Astrocyte of the hippocampus (primary cell): ENCODE results near the gene MPIG6B.
A peak's percentile ranks its signal among the peaks of the same experiment; 100 is the strongest.

Experiments used
- DNase-seq: peaks from one replicate; pipeline ENCODE4 v3.0.0; 2011; ENCODE audit warnings: low read depth, low spot score

The MPIG6B gene

DNA sequence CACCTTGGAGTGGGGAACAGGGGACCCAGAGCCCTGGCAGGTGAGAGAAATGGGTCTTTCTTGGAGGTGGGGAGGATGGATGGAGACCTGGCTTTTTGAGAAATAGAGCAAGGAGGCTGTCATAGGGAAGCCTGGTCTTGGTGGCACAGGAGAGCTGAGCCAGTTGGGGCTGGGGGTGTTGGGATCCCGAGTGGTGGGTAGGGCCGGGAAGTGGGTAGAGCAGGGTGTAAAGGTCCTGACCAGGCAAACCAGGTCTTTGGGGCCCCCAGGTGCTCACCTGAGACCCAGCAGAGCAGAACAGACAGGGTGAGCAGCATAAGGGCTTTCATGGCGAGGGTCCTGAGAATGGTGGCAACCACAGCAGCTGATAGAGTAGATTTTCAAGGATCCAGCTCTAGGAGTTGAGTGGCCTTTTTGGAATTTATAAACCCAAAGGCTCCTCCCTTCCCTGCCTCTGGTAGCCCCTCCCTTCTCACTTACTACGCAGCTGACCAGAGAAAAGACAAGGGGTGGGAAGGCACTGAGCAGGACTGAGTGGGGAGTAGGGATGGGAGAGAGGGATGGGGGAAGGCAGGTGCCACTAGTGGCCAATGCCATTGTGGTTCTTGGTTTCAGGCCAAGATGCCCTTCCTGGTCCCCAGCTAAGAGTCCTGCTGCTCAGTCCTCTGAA, 1.7 kb upstream of the MPIG6B start, which contains the start of gene LY6G6C:
Gene LY6G6C, minus strand, starts transcription at position 396 of the 670 bp plus-strand sequence. Its CDS starts 67 bp downstream, at position 329.
- DNase-seq: no peak

DNA sequence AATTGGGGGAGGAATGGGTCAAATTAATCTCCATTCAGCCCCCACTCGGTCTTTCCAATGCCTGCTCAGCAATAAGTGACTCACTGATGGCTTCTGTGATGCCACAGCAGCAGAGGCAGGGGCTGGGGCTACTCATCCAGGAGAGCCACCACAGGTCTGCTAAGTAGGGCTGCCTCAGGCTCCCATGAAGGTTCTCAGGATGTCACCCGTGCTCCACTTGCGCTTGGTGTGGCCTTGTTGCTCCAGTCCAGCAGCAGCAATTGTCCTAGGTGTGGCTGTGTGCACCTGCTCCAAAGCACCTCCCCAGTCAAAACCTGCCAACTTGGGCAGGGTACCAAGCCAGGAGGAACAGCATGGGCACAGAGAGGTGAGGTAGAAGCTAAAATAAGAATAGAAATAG, 1.0 kb upstream of the MPIG6B start:
- DNase-seq: no peak

DNA sequence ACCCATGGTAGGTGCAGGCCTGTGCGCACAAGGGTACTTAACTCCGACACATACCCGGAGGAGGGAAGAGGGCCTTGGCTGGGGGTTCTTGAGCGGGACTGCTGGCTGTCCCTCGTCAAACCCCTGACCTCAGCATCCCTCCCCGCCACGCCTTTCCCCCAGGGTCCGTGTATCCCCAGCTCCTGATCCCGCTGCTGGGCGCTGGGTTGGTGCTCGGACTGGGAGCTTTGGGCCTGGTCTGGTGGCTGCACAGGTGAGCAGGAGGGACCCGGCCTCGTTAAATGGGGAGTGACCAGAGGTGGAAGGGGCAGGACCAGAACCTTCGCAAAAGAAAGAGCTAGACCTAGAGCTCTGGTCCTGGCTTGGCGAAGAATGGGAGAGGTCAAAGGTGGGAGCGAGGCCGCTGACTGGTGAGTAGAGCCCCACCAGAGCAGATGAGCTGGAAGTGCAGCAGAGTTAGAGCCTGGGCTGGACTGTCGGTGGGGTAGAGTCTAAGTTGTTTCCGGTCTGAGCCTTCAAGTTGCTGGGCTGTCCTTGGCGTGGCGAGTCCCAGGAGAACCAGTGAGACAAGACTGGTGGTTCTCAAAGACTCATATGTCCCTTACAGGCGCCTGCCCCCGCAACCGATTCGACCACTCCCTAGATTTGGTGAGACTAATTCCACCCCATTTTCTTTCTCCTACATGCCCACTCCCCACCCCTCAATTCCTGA, 963 bp downstream of the MPIG6B start:
- no peak for DNase-seq

DNA sequence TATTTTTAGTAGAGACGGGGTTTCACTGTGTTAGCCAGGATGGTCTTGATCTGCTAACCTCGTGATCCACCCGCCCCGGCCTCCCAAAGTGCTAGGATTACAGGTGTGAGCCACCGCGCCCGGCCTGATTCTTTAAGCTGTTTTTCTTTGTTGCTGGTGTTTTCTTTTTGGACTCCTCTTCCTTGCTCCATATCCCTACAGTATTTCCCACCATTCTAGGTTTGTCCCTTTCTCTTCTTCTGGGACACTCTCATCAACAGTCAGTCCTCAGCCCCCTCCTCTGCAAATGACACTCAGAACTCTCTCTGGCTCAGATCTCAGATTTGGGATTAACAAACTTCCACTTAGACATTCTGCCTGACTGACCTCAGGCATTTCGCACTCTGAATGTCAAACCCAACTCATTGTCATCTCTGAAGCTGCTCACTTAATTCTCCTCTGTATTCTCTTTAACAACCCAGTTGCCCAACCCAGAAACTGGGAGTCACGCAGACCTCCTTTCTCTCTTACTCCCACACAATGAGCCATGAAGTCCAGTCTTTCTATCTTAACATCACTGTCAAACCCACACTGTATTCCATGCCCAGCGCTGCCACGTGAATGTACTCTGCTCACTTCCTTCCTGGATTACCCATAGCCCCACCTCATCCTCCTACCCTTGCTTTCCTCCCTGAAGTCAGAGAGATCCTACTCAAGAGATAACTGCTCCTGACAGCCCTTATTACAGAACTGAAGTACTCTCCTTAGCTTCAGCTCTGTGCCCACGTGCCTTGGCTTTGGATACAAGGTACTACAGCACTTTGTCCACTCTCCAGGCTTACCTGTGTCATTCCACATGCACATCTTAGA, 2.6 kb downstream of the MPIG6B start:
- no peak for DNase-seq

DNA sequence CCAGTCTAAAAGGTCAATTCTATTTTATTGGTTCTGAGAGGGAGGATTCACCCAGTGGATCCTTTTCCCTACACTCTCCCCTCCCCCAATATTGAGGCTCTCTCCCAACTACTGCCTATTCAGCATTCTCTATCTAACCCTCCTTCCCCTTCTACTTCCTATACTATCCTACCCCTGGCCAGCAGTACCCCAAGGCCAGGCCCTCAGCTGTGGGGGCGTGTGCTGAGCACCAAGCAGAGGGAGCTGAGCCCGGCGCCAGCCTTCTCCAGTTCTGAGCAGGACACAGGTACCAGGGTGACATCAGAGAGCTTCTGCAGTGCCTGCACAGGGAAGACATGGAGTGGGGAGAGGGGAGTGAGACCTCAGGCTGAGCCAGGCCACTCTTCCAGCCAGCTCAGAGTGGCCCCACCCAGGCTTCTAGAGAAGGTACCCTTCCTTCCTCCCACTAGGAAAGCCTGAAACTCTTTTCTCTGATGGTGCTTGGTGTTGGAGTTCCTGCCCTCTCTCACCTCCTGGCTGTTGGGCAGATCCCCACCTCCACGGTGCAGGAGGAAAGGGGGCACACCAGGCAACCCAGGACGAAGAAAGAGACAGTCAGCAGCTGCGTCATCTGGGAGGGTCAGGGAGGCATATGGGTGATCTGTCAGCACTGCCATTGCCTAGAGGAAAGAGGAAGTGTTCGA, 4.0 kb downstream of the MPIG6B start:
- DNase-seq: no peak

DNA sequence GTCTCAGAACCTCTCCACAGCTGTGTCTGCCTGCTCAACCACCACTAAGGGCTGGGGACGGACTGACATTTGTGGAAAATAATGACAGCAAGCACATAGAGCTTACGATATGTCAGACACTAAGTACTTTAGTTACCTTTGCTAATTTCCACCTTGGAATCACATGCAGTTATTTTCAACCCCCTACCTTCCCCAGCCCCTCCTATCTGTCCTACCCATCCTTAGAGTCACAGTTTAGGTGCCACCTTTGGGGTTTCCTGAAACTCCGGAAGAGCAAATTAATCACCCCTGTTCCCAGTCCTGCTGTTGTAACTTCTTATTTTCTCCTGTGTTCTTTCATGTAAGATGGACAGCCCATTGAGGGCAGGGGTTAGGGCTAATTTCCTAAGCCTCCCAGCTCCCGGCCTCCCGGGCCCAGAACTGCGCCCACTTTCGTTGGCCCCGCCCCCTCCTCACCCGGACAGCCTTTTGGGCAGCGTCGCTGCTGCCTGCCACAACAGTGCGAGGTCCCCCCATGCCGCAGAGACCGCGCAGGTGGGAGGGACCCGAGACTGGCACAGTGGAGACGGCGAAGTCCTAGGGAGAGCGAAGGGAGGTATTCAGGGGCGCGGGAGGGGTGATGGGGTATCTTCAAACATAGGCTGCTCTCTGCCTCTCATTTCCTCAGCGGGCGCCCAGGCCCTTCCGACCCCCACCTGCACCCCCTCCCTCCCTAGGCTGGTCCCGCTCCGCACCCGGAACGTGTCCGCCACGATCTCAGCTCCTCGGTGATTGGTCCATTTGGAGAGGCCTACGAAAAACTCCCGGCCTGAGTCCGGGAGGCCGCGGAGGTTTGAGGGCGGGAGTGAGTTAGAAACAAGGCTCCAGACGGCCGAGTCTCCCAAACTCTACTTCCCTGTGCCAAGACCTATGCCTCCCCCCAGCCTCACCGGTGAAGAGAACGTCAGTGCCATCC, 4.8 kb downstream of the MPIG6B start:
- DNase-seq: no peak

DNA sequence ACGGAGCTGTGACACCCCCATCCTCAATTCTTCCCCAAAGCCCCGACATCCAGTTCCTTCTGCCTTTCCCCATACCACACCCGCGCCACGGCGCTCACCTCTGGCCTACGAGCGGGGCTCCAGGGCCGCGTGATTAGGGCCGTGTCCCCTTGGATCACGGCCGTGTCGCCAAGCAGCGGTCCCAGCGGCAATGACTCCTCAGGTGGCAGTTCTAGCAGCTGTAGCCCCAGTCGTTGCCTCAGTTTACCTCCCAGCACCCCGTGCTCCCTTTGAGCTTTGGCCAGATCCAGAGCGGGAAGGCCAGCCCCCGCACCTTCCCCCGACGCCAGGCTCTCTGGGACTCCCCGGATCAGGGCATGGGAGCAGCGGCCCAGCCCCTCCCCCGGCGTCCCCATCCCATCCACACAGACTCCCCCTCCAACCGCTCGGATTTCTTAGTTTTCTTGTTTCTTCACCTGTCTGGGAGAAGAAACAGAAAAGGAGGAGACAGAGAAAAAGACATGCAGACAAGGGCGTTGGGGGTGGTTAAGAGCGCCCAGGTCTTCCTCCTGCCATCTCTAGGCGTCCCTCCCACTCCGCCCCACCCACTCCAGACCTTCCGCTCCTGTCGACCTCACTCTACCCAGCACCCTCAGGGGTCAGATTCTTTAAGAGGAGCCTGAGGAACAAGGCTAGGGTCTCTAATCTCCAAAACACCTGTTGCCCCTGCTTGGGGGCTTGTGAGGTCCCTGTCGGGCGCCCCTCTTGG, 5.8 kb downstream of the MPIG6B start, which contains the start of gene DDAH2:
Gene DDAH2, minus strand, starts transcription at position 533 of the 748 bp plus-strand sequence. Its CDS starts 138 bp downstream, at position 395.
- DNase-seq: no peak

DNA sequence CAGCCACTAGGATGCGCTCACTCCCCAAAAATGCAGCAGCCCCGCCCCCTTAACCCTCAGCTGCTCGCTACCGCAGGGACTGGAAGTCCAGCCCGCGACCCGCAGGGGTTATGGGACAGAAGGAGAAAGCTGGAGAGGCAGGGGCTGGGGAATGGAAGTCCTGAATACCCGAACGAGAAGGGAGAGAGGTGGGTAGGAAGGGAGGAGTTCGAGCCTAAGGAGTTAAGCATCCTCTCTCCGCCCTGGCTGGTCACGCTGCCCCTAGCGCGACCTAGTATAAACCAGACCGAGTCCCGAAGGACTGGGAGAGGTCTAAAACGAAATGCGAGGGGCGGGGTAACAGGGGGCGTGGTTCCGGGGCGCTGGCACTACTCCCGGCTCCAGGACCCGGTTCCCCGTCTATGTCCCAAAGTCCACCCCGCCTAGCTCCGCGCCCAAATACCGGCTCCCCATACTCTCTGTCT, 6.4 kb downstream of the MPIG6B start:
- DNase-seq: peak; percentile 93

DNA sequence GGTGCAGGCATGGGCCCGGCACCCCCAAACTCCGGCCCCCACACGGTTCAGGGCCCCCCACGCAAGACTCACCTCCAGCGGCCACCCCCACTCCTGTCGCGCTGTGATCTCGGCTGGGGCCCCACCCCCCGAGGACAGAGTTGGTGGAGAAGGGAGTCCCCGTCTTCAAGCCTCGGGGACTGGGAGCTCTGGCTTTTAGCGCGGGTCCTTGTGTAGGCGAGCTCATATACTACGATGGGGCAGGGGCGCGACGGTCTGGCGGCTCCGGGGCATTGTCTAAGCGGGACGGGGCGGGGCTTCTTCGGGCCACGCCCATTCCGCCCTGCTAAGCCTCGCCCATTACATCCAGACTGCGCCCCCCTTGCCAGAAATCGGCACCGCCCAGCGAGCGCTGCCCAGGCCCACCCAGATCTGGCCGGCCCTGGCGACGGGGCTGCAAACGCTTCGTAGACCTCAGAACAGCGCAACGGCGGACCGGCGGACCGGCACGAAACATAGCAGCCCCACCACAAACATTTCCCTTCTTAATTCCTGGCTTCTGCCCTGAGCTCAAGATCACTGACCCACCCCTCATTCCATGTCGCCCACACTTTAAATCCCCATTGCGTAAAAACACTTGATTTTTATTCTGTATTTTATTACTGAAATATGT, 6.9 kb downstream of the MPIG6B start:
- DNase-seq: peak; percentile 97

DNA sequence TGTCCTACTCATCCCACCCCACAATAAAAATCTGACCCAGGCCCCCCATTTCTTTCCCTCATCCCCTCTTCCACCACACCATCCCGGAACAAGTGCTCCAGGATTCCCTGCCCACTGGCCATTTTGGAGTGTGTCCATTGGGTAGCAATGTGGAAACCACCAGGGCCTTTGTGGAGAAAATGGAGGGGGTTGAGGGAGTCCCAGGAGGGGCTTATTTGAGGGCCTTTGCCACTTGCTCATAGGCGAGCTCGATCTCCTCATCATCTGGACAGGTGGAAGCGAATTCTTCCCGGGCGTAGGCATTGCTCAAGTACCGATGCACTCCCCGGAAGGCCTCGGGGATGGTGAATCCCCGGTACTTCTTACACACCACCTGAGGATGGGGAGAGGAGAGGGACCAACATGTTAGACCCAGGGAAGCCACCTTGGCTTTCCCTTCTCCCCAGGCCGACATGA, 7.5 kb downstream of the MPIG6B start:
- DNase-seq: no peak

DNA sequence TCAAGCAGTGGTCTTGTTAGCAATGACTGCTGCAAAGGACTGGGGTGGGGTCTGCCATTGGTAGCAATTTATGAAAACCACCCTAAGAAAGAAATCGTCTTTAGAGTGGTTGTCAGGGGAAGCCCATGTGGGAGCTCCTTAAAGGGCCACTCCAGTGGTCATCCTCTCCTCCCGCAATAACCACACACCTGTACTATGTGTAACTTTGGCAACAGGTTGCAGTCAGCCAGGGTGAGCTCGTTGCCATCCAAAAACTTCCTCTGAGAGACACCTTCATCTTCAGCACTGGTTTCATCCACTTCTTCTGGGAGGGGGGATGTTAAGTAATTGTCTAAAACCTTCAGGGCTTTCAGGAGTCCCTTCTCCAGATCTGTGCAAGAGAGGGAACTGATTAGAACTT, 8.9 kb downstream of the MPIG6B start:
- DNase-seq: no peak

DNA sequence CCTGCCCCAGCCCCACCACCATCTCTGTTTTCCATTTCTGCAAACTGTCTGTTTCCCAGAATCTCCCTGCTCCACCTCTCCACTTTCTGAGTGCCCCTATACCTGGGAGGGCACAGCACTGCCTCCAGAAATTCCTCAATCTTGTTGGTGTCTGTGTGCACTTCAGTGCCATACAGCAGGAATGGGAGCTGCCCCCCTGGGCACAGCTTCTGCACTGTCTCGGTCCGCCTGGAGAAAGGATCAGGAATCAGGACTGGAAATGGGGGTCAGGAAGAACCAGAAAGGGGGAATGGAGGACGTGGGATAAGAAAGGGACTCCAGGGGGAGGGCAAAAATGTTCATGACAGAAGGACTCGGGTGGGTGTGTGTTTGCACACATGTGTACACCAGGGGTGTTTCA, 10.6 kb downstream of the MPIG6B start:
- DNase-seq: no peak

DNA sequence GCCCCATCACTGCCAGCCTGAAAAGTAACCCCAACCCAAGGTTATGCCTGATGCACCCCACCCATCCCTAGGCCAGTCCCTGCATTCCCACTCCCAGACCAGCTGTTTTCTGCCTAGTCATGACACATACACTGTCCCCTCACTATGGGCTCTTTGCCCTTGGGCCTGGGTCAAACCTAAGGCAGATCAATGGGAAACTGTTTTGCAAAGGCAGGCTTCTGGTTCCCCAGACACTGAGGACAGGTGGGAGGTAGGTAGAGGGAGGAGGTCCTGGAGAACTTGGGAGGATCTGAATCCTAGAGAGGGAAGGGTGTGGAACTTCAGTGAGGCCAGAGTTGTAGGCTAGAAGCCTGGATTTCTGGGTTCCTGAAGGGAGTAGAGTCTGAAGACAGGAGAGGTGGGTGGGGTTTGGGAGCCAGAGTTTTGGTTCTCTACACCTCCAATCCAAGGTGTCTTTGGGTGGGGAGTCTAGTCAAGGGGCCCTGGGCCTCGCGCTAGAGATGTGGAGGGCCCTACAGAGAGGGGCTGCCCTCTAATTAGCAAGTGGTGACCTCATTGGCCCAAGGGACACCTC, 11.2 kb downstream of the MPIG6B start:
- DNase-seq: no peak

DNA sequence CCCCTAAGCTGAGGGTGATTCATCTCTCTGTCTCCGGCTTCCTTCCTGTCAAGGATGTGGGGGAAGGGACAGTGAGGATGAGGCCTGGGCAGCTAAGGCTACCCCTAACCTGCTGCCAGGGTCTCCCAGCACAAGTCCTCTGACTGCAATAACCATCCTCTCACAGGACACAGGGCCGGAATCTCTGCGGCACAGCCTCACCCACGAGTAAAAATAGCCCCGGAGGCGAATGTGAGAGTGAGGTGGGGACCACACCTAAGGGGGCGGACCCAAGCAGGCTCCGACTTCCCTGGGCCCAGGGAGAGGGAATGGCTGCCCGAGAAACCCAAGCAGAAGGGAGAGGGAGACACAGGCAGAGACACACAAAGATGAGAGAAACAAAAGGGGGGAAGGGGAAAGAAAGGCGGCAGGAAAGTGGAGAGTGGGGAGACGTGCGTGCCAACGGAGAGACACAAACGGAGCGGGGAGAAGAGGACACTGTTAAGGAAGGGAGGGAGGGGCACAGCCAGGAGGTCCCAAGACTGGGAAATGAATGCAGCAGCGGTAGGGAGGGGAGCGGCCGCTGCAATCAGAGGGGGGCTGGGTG, 11.7 kb downstream of the MPIG6B start:
- DNase-seq: peak; percentile 78

DNA sequence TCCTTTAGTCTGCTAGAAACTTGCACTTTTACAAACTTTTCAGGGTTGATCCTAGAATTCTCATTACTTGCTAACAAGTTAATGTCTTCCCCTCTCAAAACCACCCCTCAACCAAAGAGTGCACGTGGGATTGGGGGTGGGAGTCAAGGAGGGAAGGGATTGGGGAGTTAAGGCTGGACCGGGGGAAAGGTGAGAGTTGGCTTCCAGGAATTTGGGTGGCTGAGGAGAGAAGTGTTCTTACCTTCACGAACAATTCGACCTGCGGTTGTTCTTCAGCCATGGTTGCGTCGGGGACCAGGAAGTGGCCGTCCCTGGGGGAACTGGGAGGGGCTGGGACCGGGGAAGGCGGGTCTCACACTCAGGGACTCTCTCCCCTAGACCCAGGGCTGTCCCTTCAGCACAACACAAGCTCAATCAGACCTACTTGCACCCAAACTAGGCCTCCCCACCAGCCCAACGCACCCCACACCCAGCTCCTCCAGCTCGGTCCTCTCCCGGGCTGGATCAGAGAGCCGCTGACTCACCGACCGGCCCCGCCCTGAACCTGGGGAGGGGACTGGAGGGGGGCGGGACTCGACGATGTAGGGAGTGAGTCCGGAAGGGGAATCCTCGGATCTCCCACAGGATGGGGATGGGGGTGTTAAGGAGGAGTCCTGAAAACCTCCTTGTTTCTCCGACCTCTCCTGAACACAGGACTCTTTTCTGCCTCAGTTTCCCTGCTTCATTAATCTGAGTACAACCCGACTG, 13.0 kb downstream of the MPIG6B start, which contains the start of gene CLIC1:
Gene CLIC1, minus strand, starts transcription at position 510 of the 747 bp plus-strand sequence. Its CDS starts 230 bp downstream, at position 280.
- DNase-seq: peak; percentile 92

DNA sequence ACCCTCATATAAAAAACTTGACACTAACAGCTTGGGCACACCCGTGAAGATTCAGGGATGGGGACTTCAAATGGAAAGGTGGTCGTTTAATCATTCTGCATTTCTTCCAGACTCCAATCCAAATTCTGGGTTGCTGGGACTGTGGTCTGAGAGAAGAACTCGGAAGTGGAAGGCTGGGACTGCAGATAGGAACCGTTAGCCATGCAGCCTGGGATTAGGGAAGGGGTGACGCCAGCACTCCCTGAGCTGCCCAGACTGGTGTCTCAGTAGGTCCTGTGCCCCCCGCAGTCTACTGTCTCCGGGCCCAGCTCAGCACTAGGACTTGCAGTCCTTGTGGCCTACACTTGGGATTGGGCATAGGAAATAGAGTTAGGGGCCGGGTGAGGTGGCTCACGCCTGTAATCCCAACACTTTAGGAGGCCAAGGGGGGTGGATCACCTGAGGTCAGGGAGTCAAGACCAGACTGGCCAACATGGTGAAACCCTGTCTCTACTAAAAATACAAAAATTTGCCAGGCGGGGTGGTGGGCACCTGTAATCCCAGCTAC, 13.7 kb downstream of the MPIG6B start:
- DNase-seq: no peak
